HEK293 (cell line): ENCODE data around the gene PIM2.
A peak's percentile ranks its signal among the peaks of the same experiment; 100 is the strongest.

Experiments
- EGR2 ChIP-seq: fragments of 450-650 bp; formaldehyde crosslinking; IDR thresholded peaks from 2 replicates; pipeline ENCODE4 v1.5.1; 2016; ENCODE audit warnings: low read depth, missing biosample characterization, missing genetic modification characterization
- KLF17 ChIP-seq: fragments of 450-650 bp; formaldehyde crosslinking; IDR thresholded peaks from 2 replicates; pipeline ENCODE4 v1.5.1; 2016; ENCODE audit warnings: missing biosample characterization, missing genetic modification characterization
- ZBTB20 ChIP-seq: fragments of 450-650 bp; formaldehyde crosslinking; IDR thresholded peaks from 2 replicates; pipeline ENCODE4 v1.5.1; 2016; ENCODE audit warnings: missing biosample characterization, missing genetic modification characterization
- ZFP3 ChIP-seq: fragments of 450-650 bp; formaldehyde crosslinking; IDR thresholded peaks from 2 replicates; pipeline ENCODE4 v1.5.1; 2016; ENCODE audit warnings: low read depth, missing biosample characterization, missing genetic modification characterization
- ZFP69B ChIP-seq: fragments of 450-650 bp; formaldehyde crosslinking; IDR thresholded peaks from 2 replicates; pipeline ENCODE4 v1.5.1; 2016; ENCODE audit warnings: missing biosample characterization, missing genetic modification characterization
- ZNF10 ChIP-seq: fragments of 450-650 bp; formaldehyde crosslinking; IDR thresholded peaks from 2 replicates; pipeline ENCODE4 v1.5.1; 2017; ENCODE audit warnings: missing biosample characterization, missing genetic modification characterization
- ZNF114 ChIP-seq: fragments of 450-650 bp; formaldehyde crosslinking; IDR thresholded peaks from 2 replicates; pipeline ENCODE4 v1.5.0; 2017; ENCODE audit warnings: missing biosample characterization, missing genetic modification characterization
- ZNF121 ChIP-seq: fragments of 450-650 bp; formaldehyde crosslinking; IDR thresholded peaks from 2 replicates; pipeline ENCODE4 v1.5.1; 2016; ENCODE audit warnings: missing biosample characterization, missing genetic modification characterization
- ZNF140 ChIP-seq: fragments of 450-650 bp; formaldehyde crosslinking; IDR thresholded peaks from 2 replicates; pipeline ENCODE4 v1.5.1; 2016; ENCODE audit warnings: missing biosample characterization, missing genetic modification characterization
- ZNF16 ChIP-seq: fragments of 450-650 bp; formaldehyde crosslinking; IDR thresholded peaks from 2 replicates; pipeline ENCODE4 v1.5.1; 2016; ENCODE audit warnings: low read depth, missing biosample characterization, missing genetic modification characterization
- ZNF19 ChIP-seq: fragments of 450-650 bp; formaldehyde crosslinking; IDR thresholded peaks from 2 replicates; pipeline ENCODE4; 2016; ENCODE audit warnings: missing biosample characterization, missing genetic modification characterization, low read depth
- ZNF214 ChIP-seq: fragments of 450-650 bp; formaldehyde crosslinking; IDR thresholded peaks from 2 replicates; pipeline ENCODE4 v1.5.1; 2017; ENCODE audit warnings: missing biosample characterization, mild to moderate bottlenecking, missing genetic modification characterization, borderline replicate concordance
- ZNF24 ChIP-seq: fragments of 450-650 bp; formaldehyde crosslinking; IDR thresholded peaks from 2 replicates; pipeline ENCODE4 v1.5.1; 2016; ENCODE audit warnings: missing biosample characterization, missing genetic modification characterization
- ZNF394 ChIP-seq: fragments of 450-650 bp; formaldehyde crosslinking; IDR thresholded peaks from 2 replicates; pipeline ENCODE4 v1.5.1; 2016; ENCODE audit warnings: missing biosample characterization, missing genetic modification characterization, mild to moderate bottlenecking, moderate library complexity, borderline replicate concordance
- ZNF544 ChIP-seq: fragments of 450-650 bp; formaldehyde crosslinking; IDR thresholded peaks from 2 replicates; pipeline ENCODE4 v1.5.0; 2017; ENCODE audit warnings: missing biosample characterization, missing genetic modification characterization
- ZNF548 ChIP-seq: fragments of 450-650 bp; formaldehyde crosslinking; IDR thresholded peaks from 2 replicates; pipeline ENCODE4 v1.5.1; 2016; ENCODE audit warnings: missing biosample characterization, missing genetic modification characterization
- ZNF558 ChIP-seq: fragments of 450-650 bp; formaldehyde crosslinking; IDR thresholded peaks from 2 replicates; pipeline ENCODE4 v1.5.1; 2016; ENCODE audit warnings: missing biosample characterization, missing genetic modification characterization
- ZNF561 ChIP-seq: fragments of 450-650 bp; IDR thresholded peaks from 2 replicates; pipeline ENCODE4 v1.5.1; 2018; ENCODE audit warnings: missing biosample characterization, missing genetic modification characterization, borderline replicate concordance
- ZNF585B ChIP-seq: fragments of 450-650 bp; formaldehyde crosslinking; IDR thresholded peaks from 2 replicates; pipeline ENCODE4 v1.5.1; 2016; ENCODE audit warnings: missing biosample characterization, missing genetic modification characterization
- ZNF660 ChIP-seq: fragments of 450-650 bp; IDR thresholded peaks from 2 replicates; pipeline ENCODE4 v1.5.1; 2018; ENCODE audit warnings: missing biosample characterization, mild to moderate bottlenecking, missing genetic modification characterization
- ZNF704 ChIP-seq: fragments of 450-650 bp; formaldehyde crosslinking; IDR thresholded peaks from 2 replicates; pipeline ENCODE4 v1.5.1; 2016; ENCODE audit warnings: missing biosample characterization, missing genetic modification characterization
- ZNF768 ChIP-seq: fragments of 450-650 bp; formaldehyde crosslinking; IDR thresholded peaks from 2 replicates; pipeline ENCODE4 v1.5.1; 2018; ENCODE audit warnings: missing biosample characterization, mild to moderate bottlenecking, missing genetic modification characterization
- ZNF777 ChIP-seq: fragments of 450-650 bp; formaldehyde crosslinking; IDR thresholded peaks from 2 replicates; pipeline ENCODE4 v1.5.1; 2017; ENCODE audit warnings: missing biosample characterization, missing genetic modification characterization, borderline replicate concordance
- ZSCAN23 ChIP-seq: fragments of 450-650 bp; formaldehyde crosslinking; IDR thresholded peaks from 2 replicates; pipeline ENCODE4 v1.5.1; 2016; ENCODE audit warnings: missing biosample characterization, missing genetic modification characterization
- ZSCAN30 ChIP-seq: fragments of 450-650 bp; IDR thresholded peaks from 2 replicates; pipeline ENCODE4 v1.5.1; 2018; ENCODE audit warnings: missing biosample characterization, mild to moderate bottlenecking, missing genetic modification characterization, moderate library complexity
- ZSCAN5A ChIP-seq: fragments of 450-650 bp; formaldehyde crosslinking; IDR thresholded peaks from 2 replicates; pipeline ENCODE4 v1.5.1; 2016; ENCODE audit warnings: missing biosample characterization, missing genetic modification characterization
- TF ChIP-seq, protein P1 (sequence below): fragments of 450-650 bp; formaldehyde crosslinking; IDR thresholded peaks from 2 replicates; pipeline ENCODE4 v1.5.1; 2016; ENCODE audit warnings: missing biosample characterization, missing genetic modification characterization
- TF ChIP-seq, protein P2 (sequence below): fragments of 450-650 bp; formaldehyde crosslinking; IDR thresholded peaks from 2 replicates; pipeline ENCODE4 v1.5.1; 2017; ENCODE audit warnings: missing biosample characterization, missing genetic modification characterization
- TF ChIP-seq, protein P3 (sequence below): fragments of 450-650 bp; formaldehyde crosslinking; IDR thresholded peaks from 2 replicates; pipeline ENCODE4 v1.5.1; 2016; ENCODE audit warnings: missing biosample characterization, missing genetic modification characterization
- TF ChIP-seq, protein P4 (sequence below): fragments of 450-650 bp; formaldehyde crosslinking; optimal IDR thresholded peaks from 2 replicates; pipeline ENCODE3; 2016; ENCODE audit warnings: missing biosample characterization, mild to moderate bottlenecking, missing genetic modification characterization

The PIM2 gene

DNA sequence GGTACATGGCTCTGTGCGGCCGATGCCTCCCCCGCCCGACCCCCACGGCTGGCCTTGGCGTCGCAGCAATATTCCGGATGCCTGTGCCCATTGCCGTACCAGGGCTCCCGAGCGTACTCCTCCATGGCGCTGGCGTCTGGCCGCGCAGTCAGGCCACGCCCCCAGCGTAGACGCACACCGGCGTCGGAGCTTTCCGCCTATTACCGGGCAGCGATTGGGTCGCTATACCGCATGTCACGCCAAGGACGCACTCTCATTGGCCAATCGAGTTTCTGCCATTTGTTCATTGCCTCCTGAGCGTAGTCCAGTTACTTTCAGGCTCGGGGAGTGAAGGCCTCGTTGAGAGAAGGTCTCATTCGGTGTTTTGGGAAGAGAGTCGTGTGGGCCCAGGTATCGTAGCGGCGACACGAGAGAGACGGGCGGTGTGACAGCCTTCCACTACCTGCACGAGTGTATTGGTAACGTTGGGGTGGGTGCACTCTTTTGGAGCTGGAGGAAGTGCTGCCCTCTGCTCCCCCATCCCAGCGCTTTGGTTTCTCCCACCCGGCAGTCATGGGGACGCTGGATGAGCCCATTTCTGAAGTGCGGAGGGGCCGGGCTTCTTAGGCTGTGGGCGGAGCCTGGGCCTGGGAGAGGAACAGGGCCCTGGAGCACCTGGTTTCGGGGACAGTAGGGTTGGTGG lies 21.1 kb downstream of the PIM2 start, which contains the start of the genes PQBP1 and TIMM17B (continued):
- TF ChIP-seq ZNF704 (tag by site-specific recombination) (no peak), ZNF768 (no peak), ZSCAN23 (no peak; the same call in 1 of the 2 replicates), ZSCAN5A (tag by site-specific recombination) (no peak), ZNF10 (no peak), ZNF16 (no peak), ZNF544 (tag by site-specific recombination) (no peak), ZNF24 (no peak), KLF17 (tag by site-specific recombination) (peak; percentile 41; the same call in 1 of the 2 replicates), ZSCAN30 (tag by site-specific recombination) (peak; percentile 54; the same call in 1 of the 2 replicates), ZFP3 (tag by site-specific recombination) (no peak), ZNF777 (tag by site-specific recombination) (no peak), ZBTB20 (peak; percentile 67), ZNF214 (tag by site-specific recombination) (no peak), ZNF585B (tag by site-specific recombination) (no peak), ZNF394 (peak; percentile 71; the same call in 1 of the 2 replicates), ZNF548 (tag by site-specific recombination) (no peak), ZFP69B (tag by site-specific recombination) (peak; percentile 83), ZNF558 (no peak), ZNF121 (tag by site-specific recombination) (no peak), ZNF660 (0 out of 2 replicates have a peak, but pooled peaks have one; percentile 59), ZNF561 (tag by site-specific recombination) (no peak; the same call in 1 of the 2 replicates), ZNF140 (tag by site-specific recombination) (peak; percentile 51; the same call in 1 of the 2 replicates), EGR2 (tag by site-specific recombination) (peak; percentile 59; the same call in 1 of the 2 replicates), ZNF114 (tag by site-specific recombination) (no peak), ZNF19 (tag by site-specific recombination) (no peak)
- TF ChIP-seq, protein P1, sequence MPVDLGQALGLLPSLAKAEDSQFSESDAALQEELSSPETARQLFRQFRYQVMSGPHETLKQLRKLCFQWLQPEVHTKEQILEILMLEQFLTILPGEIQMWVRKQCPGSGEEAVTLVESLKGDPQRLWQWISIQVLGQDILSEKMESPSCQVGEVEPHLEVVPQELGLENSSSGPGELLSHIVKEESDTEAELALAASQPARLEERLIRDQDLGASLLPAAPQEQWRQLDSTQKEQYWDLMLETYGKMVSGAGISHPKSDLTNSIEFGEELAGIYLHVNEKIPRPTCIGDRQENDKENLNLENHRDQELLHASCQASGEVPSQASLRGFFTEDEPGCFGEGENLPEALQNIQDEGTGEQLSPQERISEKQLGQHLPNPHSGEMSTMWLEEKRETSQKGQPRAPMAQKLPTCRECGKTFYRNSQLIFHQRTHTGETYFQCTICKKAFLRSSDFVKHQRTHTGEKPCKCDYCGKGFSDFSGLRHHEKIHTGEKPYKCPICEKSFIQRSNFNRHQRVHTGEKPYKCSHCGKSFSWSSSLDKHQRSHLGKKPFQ (tag by site-specific recombination): peak; percentile 55
- TF ChIP-seq, protein P2, sequence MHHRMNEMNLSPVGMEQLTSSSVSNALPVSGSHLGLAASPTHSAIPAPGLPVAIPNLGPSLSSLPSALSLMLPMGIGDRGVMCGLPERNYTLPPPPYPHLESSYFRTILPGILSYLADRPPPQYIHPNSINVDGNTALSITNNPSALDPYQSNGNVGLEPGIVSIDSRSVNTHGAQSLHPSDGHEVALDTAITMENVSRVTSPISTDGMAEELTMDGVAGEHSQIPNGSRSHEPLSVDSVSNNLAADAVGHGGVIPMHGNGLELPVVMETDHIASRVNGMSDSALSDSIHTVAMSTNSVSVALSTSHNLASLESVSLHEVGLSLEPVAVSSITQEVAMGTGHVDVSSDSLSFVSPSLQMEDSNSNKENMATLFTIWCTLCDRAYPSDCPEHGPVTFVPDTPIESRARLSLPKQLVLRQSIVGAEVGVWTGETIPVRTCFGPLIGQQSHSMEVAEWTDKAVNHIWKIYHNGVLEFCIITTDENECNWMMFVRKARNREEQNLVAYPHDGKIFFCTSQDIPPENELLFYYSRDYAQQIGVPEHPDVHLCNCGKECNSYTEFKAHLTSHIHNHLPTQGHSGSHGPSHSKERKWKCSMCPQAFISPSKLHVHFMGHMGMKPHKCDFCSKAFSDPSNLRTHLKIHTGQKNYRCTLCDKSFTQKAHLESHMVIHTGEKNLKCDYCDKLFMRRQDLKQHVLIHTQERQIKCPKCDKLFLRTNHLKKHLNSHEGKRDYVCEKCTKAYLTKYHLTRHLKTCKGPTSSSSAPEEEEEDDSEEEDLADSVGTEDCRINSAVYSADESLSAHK (tag by site-specific recombination): peak; percentile 10; the same call in 1 of the 2 replicates
- TF ChIP-seq, protein P3, sequence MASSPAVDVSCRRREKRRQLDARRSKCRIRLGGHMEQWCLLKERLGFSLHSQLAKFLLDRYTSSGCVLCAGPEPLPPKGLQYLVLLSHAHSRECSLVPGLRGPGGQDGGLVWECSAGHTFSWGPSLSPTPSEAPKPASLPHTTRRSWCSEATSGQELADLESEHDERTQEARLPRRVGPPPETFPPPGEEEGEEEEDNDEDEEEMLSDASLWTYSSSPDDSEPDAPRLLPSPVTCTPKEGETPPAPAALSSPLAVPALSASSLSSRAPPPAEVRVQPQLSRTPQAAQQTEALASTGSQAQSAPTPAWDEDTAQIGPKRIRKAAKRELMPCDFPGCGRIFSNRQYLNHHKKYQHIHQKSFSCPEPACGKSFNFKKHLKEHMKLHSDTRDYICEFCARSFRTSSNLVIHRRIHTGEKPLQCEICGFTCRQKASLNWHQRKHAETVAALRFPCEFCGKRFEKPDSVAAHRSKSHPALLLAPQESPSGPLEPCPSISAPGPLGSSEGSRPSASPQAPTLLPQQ (tag by site-specific recombination): peak; percentile 90
- TF ChIP-seq, protein P4, sequence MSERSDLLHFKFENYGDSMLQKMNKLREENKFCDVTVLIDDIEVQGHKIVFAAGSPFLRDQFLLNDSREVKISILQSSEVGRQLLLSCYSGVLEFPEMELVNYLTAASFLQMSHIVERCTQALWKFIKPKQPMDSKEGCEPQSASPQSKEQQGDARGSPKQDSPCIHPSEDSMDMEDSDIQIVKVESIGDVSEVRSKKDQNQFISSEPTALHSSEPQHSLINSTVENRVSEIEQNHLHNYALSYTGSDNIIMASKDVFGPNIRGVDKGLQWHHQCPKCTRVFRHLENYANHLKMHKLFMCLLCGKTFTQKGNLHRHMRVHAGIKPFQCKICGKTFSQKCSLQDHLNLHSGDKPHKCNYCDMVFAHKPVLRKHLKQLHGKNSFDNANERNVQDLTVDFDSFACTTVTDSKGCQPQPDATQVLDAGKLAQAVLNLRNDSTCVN: peak; percentile 44
